CD4-positive, alpha-beta T cell (primary cell): ENCODE results near the gene ZFYVE16. TPM values are rescaled to one million over a fixed set of nuclear protein-coding genes. Genes with fewer than 3 reads are reported as not detected.
"Not testable (repeated sequence)": the region's sequence is repeated elsewhere in the genome, so short reads cannot be mapped to it uniquely, and the experiment has no call there.

Experiments
- ATAC-seq: fragments of 200-7000 bp; cut with Tn5 transposase; one replicate; pipeline ENCODE4 v1.10.0; 2022; ENCODE audit warnings: mild to moderate bottlenecking; ENCODE audit not compliant: poor library complexity
- CTCF ChIA-PET: fragments of 350-600 bp; sonication (Branson Sonifier 250); formaldehyde crosslinking; loops from one replicate; lab custom pipeline; 2021; ENCODE audit warnings: antibody characterized with exemption, inconsistent platforms; lab: Charles Lee
- POLR2A ChIA-PET: fragments of 350-600 bp; sonication (Branson Sonifier 250); formaldehyde crosslinking; loops from one replicate; lab custom pipeline; 2021; ENCODE audit warnings: antibody characterized with exemption, inconsistent platforms; lab: Charles Lee
- DNase-seq, 14 experiments: peaks; one replicate each; pipeline ENCODE4 v3.0.0-alpha.2; 2013 to 2020; ENCODE audit warnings: mixed read lengths in 2 of 14
- H3K27ac ChIP-seq, 2 donors: one replicate each; pipeline versions ENCODE4 v1.5.1 to v1.7.0; 2013; ENCODE audit warnings: low read length in 2 of 2, low read depth in 1 of 2, mild to moderate bottlenecking in 1 of 2
- H3K27me3 ChIP-seq, 2 experiments: 1 replicate in 1 of 2; 2 replicates in 1 of 2; pipeline versions ENCODE4 v1.6.1 to v1.7.0; 2013; ENCODE audit warnings: low read length in 2 of 2, control low read depth in 1 of 2, mild to moderate bottlenecking in 1 of 2, moderate library complexity in 1 of 2; ENCODE audit not compliant: insufficient read depth in 2 of 2, control insufficient read depth in 1 of 2
- H3K36me3 ChIP-seq: one replicate; pipeline ENCODE4 v1.6.1; 2013; ENCODE audit warnings: low read length, control low read depth; ENCODE audit not compliant: insufficient read depth
- H3K4me1 ChIP-seq: one replicate; pipeline ENCODE4 v1.6.1; 2013; ENCODE audit warnings: low read length, control low read depth; ENCODE audit not compliant: insufficient read depth
- H3K4me3 ChIP-seq: one replicate; pipeline ENCODE4 v1.5.1; 2013; ENCODE audit warnings: mild to moderate bottlenecking, low read length, moderate library complexity
- H3K9me3 ChIP-seq, 2 experiments: 1 replicate in 1 of 2; 2 replicates in 1 of 2; pipeline versions ENCODE4 v1.6.1 to v1.7.0; 2013; ENCODE audit warnings: low read length in 2 of 2, mild to moderate bottlenecking in 2 of 2, control low read depth in 1 of 2, moderate library complexity in 1 of 2; ENCODE audit not compliant: control insufficient read depth in 1 of 2, insufficient read depth in 1 of 2
- H3K27ac Mint-ChIP-seq: one replicate; pipeline ENCODE4 v1.8.0; 2020; ENCODE audit warnings: mixed read lengths
- H3K27me3 Mint-ChIP-seq: one replicate; pipeline ENCODE4 v1.8.0; 2021; ENCODE audit warnings: mixed read lengths
- H3K36me3 Mint-ChIP-seq: one replicate; pipeline ENCODE4 v1.8.0; 2021; ENCODE audit warnings: low read depth, mixed read lengths
- H3K4me1 Mint-ChIP-seq: one replicate; pipeline ENCODE4 v1.8.0; 2021; ENCODE audit warnings: low read depth, mixed read lengths
- H3K4me3 Mint-ChIP-seq: one replicate; pipeline ENCODE4 v1.8.0; 2020; ENCODE audit warnings: mild to moderate bottlenecking, mixed read lengths
- H3K9me3 Mint-ChIP-seq: one replicate; pipeline ENCODE4 v1.8.0; 2020; ENCODE audit warnings: mixed read lengths
- CTCF ChIP-seq: fragments of 200-600 bp; IDR thresholded peaks from one replicate; pipeline ENCODE4 v1.8.0; 2022; ENCODE audit warnings: antibody characterized with exemption, mild to moderate bottlenecking
- intact Hi-C, 2 experiments: fragments of 100-400 bp; cut with DNase I in 1 of 2; cut with micrococcal nuclease in 1 of 2; formaldehyde crosslinking; loops; one replicate each; pipeline versions ENCODE4 v1.15.1 to v1.9.0; 2023 to 2025; cut with DNase I, micrococcal nuclease
- total RNA-seq, 174 experiments: library from RNA in 2 of 174; stranded (reverse) in 2 of 174; gene quantifications; one replicate each; pipeline ENCODE4 v1.2.3 and lab custom pipeline; 2021 to 2026

The ZFYVE16 gene
- total RNA-seq, 2 experiments from 2014 or later = 7.5 to 7.9 TPM

- H3K27me3 Mint-ChIP-seq = no peaks in the 10 kb centered on the region
- no peaks in the 10 kb centered on the region for H3K27me3 ChIP-seq
- peaks cover 25% of the 10 kb centered on the region for H3K4me1 Mint-ChIP-seq
- H3K4me1 ChIP-seq = no peaks in the 10 kb centered on the region
- no peak for DNase-seq
- ChIA-PET CTCF (no interaction called here), POLR2A (no interaction called here)
- H3K4me3 Mint-ChIP-seq = no peak overlapping the region
- peaks cover 47% of the 10 kb centered on the region for H3K36me3 Mint-ChIP-seq
- H3K27ac Mint-ChIP-seq = no peak overlapping the region
- H3K27ac ChIP-seq = no peak overlapping the region
- peaks cover 2% of the 10 kb centered on the region for H3K36me3 ChIP-seq
- H3K4me3 ChIP-seq = no peak overlapping the region
- intact Hi-C loops = no loop called here
- peaks cover 4% of the 10 kb centered on the region for H3K9me3 Mint-ChIP-seq
- no peak for ATAC-seq
- H3K9me3 ChIP-seq = peaks cover 0 to 4% of the 10 kb centered on the region in 2 experiments
- TF ChIP-seq CTCF = no peak
Measured at GRCh38 chr5:80417973-80418372, 10.1 kb downstream of the ZFYVE16 start.

- H3K27ac Mint-ChIP-seq, POLR2A ChIA-PET, H3K9me3 ChIP-seq, H3K27me3 Mint-ChIP-seq, DNase-seq, H3K36me3 ChIP-seq, H3K27ac ChIP-seq, intact Hi-C loops, H3K4me3 ChIP-seq, H3K4me1 Mint-ChIP-seq, H3K27me3 ChIP-seq, H3K4me1 ChIP-seq, H3K4me3 Mint-ChIP-seq, ATAC-seq: not testable (repeated sequence)
- Mint-ChIP-seq H3K36me3 (peaks cover 38% of the 10 kb centered on the region), H3K9me3 (peaks cover 12% of the 10 kb centered on the region)
- CTCF ChIA-PET = interaction anchor here (0.7 kb wide), 1 partner anchor 57 kb away, joined by 3 read pairs; no protein-coding TSS in a partner anchor
Measured at GRCh38 chr5:80424365-80424764, 16.5 kb downstream of the ZFYVE16 start.

GRCh38 chr5:80435476-80435875 lies 27.6 kb downstream of the ZFYVE16 start:
- DNase-seq (no peak), ATAC-seq (no peak)
- Mint-ChIP-seq H3K4me3 (no peak overlapping the region), H3K27ac (no peak overlapping the region), H3K36me3 (peaks cover 43% of the 10 kb centered on the region), H3K9me3 (no peaks in the 10 kb centered on the region), H3K27me3 (no peaks in the 10 kb centered on the region), H3K4me1 (no peaks in the 10 kb centered on the region)
- intact Hi-C loops = no loop called here
- no peak overlapping the region for H3K27ac ChIP-seq
- peaks cover 17% of the 10 kb centered on the region for H3K36me3 ChIP-seq
- CTCF ChIA-PET = interaction anchor here (0.6 kb wide), 1 partner anchor 15 kb away, joined by 3 read pairs; no protein-coding TSS in a partner anchor
- POLR2A ChIA-PET = no interaction called here
- no peak for TF ChIP-seq CTCF
- no peaks in the 10 kb centered on the region for H3K4me1 ChIP-seq
- no peaks in the 10 kb centered on the region for H3K9me3 ChIP-seq
- no peak overlapping the region for H3K4me3 ChIP-seq
- no peaks in the 10 kb centered on the region for H3K27me3 ChIP-seq

GRCh38 chr5:80437326-80437725 lies 29.5 kb downstream of the ZFYVE16 start:
- Histone ChIP-seq H3K27ac (no peak overlapping the region), H3K36me3 (peaks cover 17% of the 10 kb centered on the region), H3K4me3 (no peak overlapping the region), H3K9me3 (no peaks in the 10 kb centered on the region), H3K27me3 (no peaks in the 10 kb centered on the region), H3K4me1 (no peaks in the 10 kb centered on the region)
- ChIA-PET CTCF (no interaction called here), POLR2A (no interaction called here)
- Mint-ChIP-seq H3K4me1 (no peaks in the 10 kb centered on the region), H3K9me3 (no peaks in the 10 kb centered on the region), H3K4me3 (no peak overlapping the region), H3K27me3 (no peaks in the 10 kb centered on the region), H3K36me3 (peaks cover 59% of the 10 kb centered on the region), H3K27ac (no peak overlapping the region)
- ATAC-seq (no peak), DNase-seq (no peak)
- TF ChIP-seq CTCF = no peak
- intact Hi-C loops = no loop called here
